Thyroid gland (tissue), 4 donors: Measurements from ENCODE around the gene DUSP12. TPM values are rescaled to one million over a fixed set of nuclear protein-coding genes. Genes with fewer than 3 reads are reported as not detected.

Experiments used
- DNase-seq, 2 donors: peaks; one replicate each; pipeline ENCODE4 v3.0.0-alpha.2; 2019
- H3K27ac ChIP-seq, 3 donors: fragments of 200-600 bp; sonication (generic); 1 replicate in 2 of 3; 2 replicates in 1 of 3; pipeline ENCODE4 v1.5.1; 2016 to 2019; ENCODE audit warnings: mild to moderate bottlenecking in 1 of 3, moderate library complexity in 1 of 3
- H3K27me3 ChIP-seq: fragments of 200-600 bp; sonication (generic); one replicate; pipeline ENCODE4 v1.5.1; 2019
- H3K36me3 ChIP-seq, 2 donors: fragments of 200-600 bp; sonication (generic); one replicate each; pipeline ENCODE4 v1.5.1; 2016 to 2019
- H3K4me1 ChIP-seq, 2 donors: fragments of 200-600 bp; sonication (generic); one replicate each; pipeline ENCODE4 v1.5.1; 2017 to 2019
- H3K4me3 ChIP-seq, 3 donors: fragments of 200-600 bp; sonication (generic); replicated peaks in 1 of 3; 1 replicate in 2 of 3; 2 replicates in 1 of 3; pipeline ENCODE4 v1.5.1; 2016; ENCODE audit warnings: mild to moderate bottlenecking in 1 of 3
- H3K9me3 ChIP-seq: fragments of 200-600 bp; sonication (generic); one replicate; pipeline ENCODE4 v1.5.1; 2017
- POLR2A ChIP-seq, 2 donors: fragments of 450-650 bp; IDR thresholded peaks; one replicate each; pipeline ENCODE4 v1.6.1; 2017; ENCODE audit warnings: antibody characterized with exemption in 2 of 2, mild to moderate bottlenecking in 2 of 2, moderate library complexity in 1 of 2
- WGBS, 2 donors: methylation state at CpG; one replicate each; pipeline ENCODE4 v1.1.5; 2017; 5-methylcytosine and 5-hydroxymethylcytosine counted together
- intact Hi-C: fragments of 100-400 bp; cut with DNase I; formaldehyde crosslinking; loops from one replicate; pipeline ENCODE4 v1.15.1; 2023
- total RNA-seq, 4 donors: library from RNA; depleted of rRNA; stranded (reverse); fragments of >200 nt; gene quantifications; one replicate each; pipeline ENCODE4 v1.2.3, GENCODE V29; 2016
- TF ChIP-seq, protein P1 (sequence below), 6 experiments: fragments of 200-600 bp in 3 of 6; fragments of 450-650 bp in 3 of 6; sonication (generic) in 3 of 6; IDR thresholded peaks; one replicate each; pipeline ENCODE4 v1.5.1; 2016 to 2019; ENCODE audit warnings: antibody characterized with exemption in 6 of 6, mild to moderate bottlenecking in 2 of 6, inconsistent platforms in 1 of 6, moderate library complexity in 1 of 6

DUSP12 gene
- total RNA-seq, 4 donors from 2014 or later: 36.6 to 53.7 (median 39.8) TPM

DNA sequence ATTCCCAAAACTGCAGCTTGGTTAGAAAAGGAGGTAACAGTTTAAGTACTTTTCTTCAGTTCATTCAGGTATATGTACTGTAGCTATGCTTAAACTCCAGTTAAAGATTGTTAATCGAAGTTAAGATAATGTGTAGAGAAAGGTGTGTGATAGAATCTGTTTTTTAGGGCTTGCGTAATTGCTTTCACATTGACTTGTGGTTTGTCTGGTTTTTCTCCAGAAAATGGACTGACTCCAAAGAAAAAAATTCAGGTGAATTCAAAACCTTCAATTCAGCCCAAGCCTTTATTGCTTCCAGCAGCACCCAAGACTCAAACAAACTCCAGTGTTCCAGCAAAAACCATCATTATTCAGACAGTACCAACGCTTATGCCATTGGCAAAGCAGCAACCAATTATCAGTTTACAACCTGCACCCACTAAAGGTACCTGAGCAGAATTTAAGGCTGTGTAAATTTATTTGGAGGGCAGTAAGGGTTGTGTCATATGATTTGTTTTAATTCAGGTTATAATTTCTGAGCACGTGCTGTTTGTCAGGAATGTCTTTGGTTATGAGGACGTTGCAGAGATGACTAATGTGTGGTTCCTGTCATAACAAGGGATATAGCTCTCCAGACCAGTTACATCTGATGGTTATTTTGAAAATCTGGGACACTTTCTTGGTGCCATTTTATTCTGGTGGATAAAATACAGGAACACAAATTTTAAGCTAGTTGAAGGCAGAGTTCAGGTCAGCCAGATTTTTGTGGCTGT lies 42.5 kb downstream of the DUSP12 start:
- H3K4me3 ChIP-seq: no peak overlapping the region
- peaks cover 5 to 22% of the 10 kb centered on the region in 2 donors for H3K36me3 ChIP-seq
- no peak overlapping the region for H3K27ac ChIP-seq
- no peaks in the 10 kb centered on the region for H3K4me1 ChIP-seq
- intact Hi-C loops: loop anchor here (5.0 kb wide), 1 partner anchor 240 kb away; no protein-coding TSS in a partner anchor
- no peak for DNase-seq
- H3K9me3 ChIP-seq: no peaks in the 10 kb centered on the region
- H3K27me3 ChIP-seq: no peaks in the 10 kb centered on the region
- WGBS, 2 donors: 93 to 95% methylated on average over 5 of the region's 5 CpGs
- TF ChIP-seq, protein P1, sequence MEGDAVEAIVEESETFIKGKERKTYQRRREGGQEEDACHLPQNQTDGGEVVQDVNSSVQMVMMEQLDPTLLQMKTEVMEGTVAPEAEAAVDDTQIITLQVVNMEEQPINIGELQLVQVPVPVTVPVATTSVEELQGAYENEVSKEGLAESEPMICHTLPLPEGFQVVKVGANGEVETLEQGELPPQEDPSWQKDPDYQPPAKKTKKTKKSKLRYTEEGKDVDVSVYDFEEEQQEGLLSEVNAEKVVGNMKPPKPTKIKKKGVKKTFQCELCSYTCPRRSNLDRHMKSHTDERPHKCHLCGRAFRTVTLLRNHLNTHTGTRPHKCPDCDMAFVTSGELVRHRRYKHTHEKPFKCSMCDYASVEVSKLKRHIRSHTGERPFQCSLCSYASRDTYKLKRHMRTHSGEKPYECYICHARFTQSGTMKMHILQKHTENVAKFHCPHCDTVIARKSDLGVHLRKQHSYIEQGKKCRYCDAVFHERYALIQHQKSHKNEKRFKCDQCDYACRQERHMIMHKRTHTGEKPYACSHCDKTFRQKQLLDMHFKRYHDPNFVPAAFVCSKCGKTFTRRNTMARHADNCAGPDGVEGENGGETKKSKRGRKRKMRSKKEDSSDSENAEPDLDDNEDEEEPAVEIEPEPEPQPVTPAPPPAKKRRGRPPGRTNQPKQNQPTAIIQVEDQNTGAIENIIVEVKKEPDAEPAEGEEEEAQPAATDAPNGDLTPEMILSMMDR (IDR thresholded peaks at IDR 0.05): no peak
- no peak for TF ChIP-seq POLR2A (IDR thresholded peaks at IDR 0.05)

DNA sequence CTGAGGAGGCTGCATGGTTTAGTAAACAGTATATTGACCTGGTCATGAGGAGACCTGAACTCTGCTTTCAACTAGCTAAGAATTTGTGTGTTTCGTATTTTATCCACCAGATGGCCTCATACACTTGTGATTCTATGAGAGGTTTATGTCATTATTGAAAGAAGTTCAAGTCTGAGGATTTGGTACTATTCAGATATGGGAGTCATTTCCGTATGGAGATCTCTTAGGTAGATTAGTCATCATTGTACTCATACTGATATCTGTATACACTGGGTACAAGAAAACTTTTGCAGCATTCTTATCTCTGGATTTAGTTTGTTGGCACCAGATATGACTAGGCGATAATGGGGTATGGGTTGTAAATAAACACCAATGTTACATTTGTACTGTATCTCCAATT lies 43.2 kb downstream of the DUSP12 start:
- H3K27me3 ChIP-seq: no peaks in the 10 kb centered on the region
- intact Hi-C loops: loop anchor here (5.0 kb wide), 1 partner anchor 240 kb away; no protein-coding TSS in a partner anchor

DNA sequence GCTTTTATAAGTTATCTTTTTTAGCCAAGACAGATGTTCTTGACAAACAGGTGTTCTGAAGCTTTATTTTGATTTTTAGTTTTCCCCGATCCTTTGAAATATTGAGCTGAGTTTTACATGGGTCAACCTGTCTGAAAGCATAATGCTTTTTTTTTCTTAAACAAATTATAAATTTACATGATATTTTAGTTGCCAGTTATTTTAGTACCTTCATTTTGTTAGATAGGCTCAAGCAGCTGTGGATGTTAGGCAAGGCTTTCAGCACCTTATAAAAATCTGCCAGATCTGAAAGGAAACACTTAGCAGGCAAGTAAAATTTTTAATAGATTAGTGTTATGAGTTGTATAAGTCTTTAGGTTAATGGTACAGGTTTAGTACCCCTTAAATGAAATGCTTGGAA lies 50.2 kb downstream of the DUSP12 start:
- H3K4me1 ChIP-seq: no peaks in the 10 kb centered on the region
- 97 to 100% methylated on average over 1 of the region's 1 CpG for WGBS, 2 donors
- no peak for DNase-seq
- H3K27me3 ChIP-seq: no peaks in the 10 kb centered on the region
- no peak overlapping the region for H3K27ac ChIP-seq
- H3K4me3 ChIP-seq: no peak overlapping the region
- no peaks in the 10 kb centered on the region for H3K9me3 ChIP-seq
- peaks cover 4 to 12% of the 10 kb centered on the region in 2 donors for H3K36me3 ChIP-seq
- TF ChIP-seq, protein P1 (IDR thresholded peaks at IDR 0.05): no peak
- no peak for TF ChIP-seq POLR2A (IDR thresholded peaks at IDR 0.05)
- intact Hi-C loops: no loop called here

More for the DNA sequence above, 43.2 kb downstream of the DUSP12 start:
- no peaks in the 10 kb centered on the region for H3K4me1 ChIP-seq
- no peak overlapping the region for H3K27ac ChIP-seq
- no peak for DNase-seq
- H3K4me3 ChIP-seq: no peak overlapping the region
- 47 to 53% methylated on average over 3 of the region's 3 CpGs for WGBS, 2 donors
- peaks cover 5 to 19% of the 10 kb centered on the region in 2 donors for H3K36me3 ChIP-seq
- TF ChIP-seq POLR2A (IDR thresholded peaks at IDR 0.05): no peak
- TF ChIP-seq, protein P1 (IDR thresholded peaks at IDR 0.05): peak in 4 of 6 experiments; percentile 34 to 77 (median 62)
- no peaks in the 10 kb centered on the region for H3K9me3 ChIP-seq

GRCh38 chr1:161801955-161802354 lies 52.4 kb downstream of the DUSP12 start:
- no peak for TF ChIP-seq POLR2A (IDR thresholded peaks at IDR 0.05)
- TF ChIP-seq, protein P1 (IDR thresholded peaks at IDR 0.05): no peak
- H3K36me3 ChIP-seq: peaks cover 2 to 10% of the 10 kb centered on the region in 2 donors
- WGBS, 2 donors: 71 to 75% methylated on average over 7 of the region's 7 CpGs
- no peaks in the 10 kb centered on the region for H3K9me3 ChIP-seq
- peak; percentile 24 to 32 for DNase-seq
- no peaks in the 10 kb centered on the region for H3K27me3 ChIP-seq
- no peaks in the 10 kb centered on the region for H3K4me1 ChIP-seq
- H3K27ac ChIP-seq: no peak overlapping the region
- intact Hi-C loops: no loop called here
- no peak overlapping the region for H3K4me3 ChIP-seq

- Histone ChIP-seq H3K9me3 (no peaks in the 10 kb centered on the region), H3K4me3 (no peak overlapping the region), H3K27me3 (no peaks in the 10 kb centered on the region), H3K27ac (no peak overlapping the region), H3K36me3 (peaks cover 2 to 7% of the 10 kb centered on the region in 2 donors), H3K4me1 (no peaks in the 10 kb centered on the region)
- TF ChIP-seq, protein P1 (IDR thresholded peaks at IDR 0.05): no peak
- TF ChIP-seq POLR2A (IDR thresholded peaks at IDR 0.05): no peak
- 90 to 93% methylated on average over 2 of the region's 2 CpGs for WGBS, 2 donors
- intact Hi-C loops: no loop called here
- DNase-seq: no peak
Observed at GRCh38 chr1:161803181-161803580, 53.6 kb downstream of the DUSP12 start.
